HL-60 (cell line): ENCODE data around the gene URB1.

Experiments used
- GABPA ChIP-seq: IDR thresholded peaks from 2 replicates; pipeline ENCODE4 v1.6.1; 2012; ENCODE audit warnings: low read depth
- TF ChIP-seq, protein P1 (sequence below): IDR thresholded peaks from 2 replicates; pipeline ENCODE4 v1.6.1; 2012; ENCODE audit warnings: low read depth; ENCODE audit not compliant: insufficient replicate concordance
- TF ChIP-seq, protein P2 (sequence below): IDR thresholded peaks from one replicate; pipeline ENCODE4 v1.5.1; 2011; ENCODE audit warnings: low read length, control low read depth, inconsistent platforms; ENCODE audit not compliant: insufficient read depth

DNA sequence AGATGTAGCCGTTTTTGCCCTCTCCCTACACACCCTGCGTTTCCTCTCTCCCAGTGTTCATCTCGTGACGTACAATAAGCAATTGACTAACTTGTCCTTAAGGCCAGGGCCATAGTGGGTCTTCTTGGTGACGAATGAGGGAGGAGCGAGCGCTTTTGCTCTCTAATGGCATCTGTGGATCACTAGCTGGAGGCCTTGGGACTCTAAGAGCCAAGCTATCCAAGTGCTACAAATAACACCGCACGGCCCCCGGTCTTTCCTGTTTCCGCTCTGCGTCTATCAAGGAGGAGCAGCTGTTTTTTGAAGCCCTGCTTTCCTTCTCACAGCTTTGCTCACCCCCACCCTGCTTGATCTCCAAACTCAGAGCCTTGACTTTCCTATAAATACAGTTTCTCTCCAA, 44.9 kb upstream of the URB1 start:
- TF ChIP-seq, protein P1, sequence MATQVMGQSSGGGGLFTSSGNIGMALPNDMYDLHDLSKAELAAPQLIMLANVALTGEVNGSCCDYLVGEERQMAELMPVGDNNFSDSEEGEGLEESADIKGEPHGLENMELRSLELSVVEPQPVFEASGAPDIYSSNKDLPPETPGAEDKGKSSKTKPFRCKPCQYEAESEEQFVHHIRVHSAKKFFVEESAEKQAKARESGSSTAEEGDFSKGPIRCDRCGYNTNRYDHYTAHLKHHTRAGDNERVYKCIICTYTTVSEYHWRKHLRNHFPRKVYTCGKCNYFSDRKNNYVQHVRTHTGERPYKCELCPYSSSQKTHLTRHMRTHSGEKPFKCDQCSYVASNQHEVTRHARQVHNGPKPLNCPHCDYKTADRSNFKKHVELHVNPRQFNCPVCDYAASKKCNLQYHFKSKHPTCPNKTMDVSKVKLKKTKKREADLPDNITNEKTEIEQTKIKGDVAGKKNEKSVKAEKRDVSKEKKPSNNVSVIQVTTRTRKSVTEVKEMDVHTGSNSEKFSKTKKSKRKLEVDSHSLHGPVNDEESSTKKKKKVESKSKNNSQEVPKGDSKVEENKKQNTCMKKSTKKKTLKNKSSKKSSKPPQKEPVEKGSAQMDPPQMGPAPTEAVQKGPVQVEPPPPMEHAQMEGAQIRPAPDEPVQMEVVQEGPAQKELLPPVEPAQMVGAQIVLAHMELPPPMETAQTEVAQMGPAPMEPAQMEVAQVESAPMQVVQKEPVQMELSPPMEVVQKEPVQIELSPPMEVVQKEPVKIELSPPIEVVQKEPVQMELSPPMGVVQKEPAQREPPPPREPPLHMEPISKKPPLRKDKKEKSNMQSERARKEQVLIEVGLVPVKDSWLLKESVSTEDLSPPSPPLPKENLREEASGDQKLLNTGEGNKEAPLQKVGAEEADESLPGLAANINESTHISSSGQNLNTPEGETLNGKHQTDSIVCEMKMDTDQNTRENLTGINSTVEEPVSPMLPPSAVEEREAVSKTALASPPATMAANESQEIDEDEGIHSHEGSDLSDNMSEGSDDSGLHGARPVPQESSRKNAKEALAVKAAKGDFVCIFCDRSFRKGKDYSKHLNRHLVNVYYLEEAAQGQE = no peak
- TF ChIP-seq, protein P2, sequence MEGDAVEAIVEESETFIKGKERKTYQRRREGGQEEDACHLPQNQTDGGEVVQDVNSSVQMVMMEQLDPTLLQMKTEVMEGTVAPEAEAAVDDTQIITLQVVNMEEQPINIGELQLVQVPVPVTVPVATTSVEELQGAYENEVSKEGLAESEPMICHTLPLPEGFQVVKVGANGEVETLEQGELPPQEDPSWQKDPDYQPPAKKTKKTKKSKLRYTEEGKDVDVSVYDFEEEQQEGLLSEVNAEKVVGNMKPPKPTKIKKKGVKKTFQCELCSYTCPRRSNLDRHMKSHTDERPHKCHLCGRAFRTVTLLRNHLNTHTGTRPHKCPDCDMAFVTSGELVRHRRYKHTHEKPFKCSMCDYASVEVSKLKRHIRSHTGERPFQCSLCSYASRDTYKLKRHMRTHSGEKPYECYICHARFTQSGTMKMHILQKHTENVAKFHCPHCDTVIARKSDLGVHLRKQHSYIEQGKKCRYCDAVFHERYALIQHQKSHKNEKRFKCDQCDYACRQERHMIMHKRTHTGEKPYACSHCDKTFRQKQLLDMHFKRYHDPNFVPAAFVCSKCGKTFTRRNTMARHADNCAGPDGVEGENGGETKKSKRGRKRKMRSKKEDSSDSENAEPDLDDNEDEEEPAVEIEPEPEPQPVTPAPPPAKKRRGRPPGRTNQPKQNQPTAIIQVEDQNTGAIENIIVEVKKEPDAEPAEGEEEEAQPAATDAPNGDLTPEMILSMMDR = no peak
- TF ChIP-seq GABPA = no peak
